Adipocyte (in vitro differentiated cells): ENCODE results near the gene OBSCN.

Source experiments
- DNase-seq: peaks from one replicate; pipeline ENCODE4 v3.0.0-alpha.2; 2015; ENCODE audit warnings: low read depth
- H3K27me3 ChIP-seq: replicated peaks from 2 replicates; pipeline ENCODE4 v1.7.0; 2013; ENCODE audit warnings: mild to moderate bottlenecking, low read length, moderate library complexity; ENCODE audit not compliant: control insufficient read depth, insufficient read depth
- H3K36me3 ChIP-seq: 2 replicates; pipeline ENCODE4 v1.7.0; 2013; ENCODE audit warnings: low read length, mild to moderate bottlenecking, moderate library complexity; ENCODE audit not compliant: control insufficient read depth, insufficient read depth, severe bottlenecking
- H3K4me1 ChIP-seq: 2 replicates; pipeline ENCODE4 v1.7.0; 2013; ENCODE audit warnings: mild to moderate bottlenecking, low read length, moderate library complexity; ENCODE audit not compliant: control insufficient read depth, insufficient read depth
- H3K4me3 ChIP-seq: 2 replicates; pipeline ENCODE4 v1.7.0; 2013; ENCODE audit warnings: mild to moderate bottlenecking, low read length, moderate library complexity
- H3K9ac ChIP-seq: 2 replicates; pipeline ENCODE4 v1.7.0; 2013; ENCODE audit warnings: mild to moderate bottlenecking, low read length, moderate library complexity
- H3K9me3 ChIP-seq: 2 replicates; pipeline ENCODE4 v1.7.0; 2013; ENCODE audit warnings: mild to moderate bottlenecking, low read length, moderate library complexity; ENCODE audit not compliant: control insufficient read depth

Gene OBSCN

GRCh38 chr1:228360533-228361313, 152.9 kb downstream of the OBSCN start:
- Histone ChIP-seq H3K27me3 (peaks cover 16% of the 10 kb centered on the region), H3K4me3 (no peak overlapping the region), H3K9ac (no peak overlapping the region), H3K4me1 (no peaks in the 10 kb centered on the region), H3K36me3 (no peaks in the 10 kb centered on the region), H3K9me3 (no peaks in the 10 kb centered on the region)
- DNase-seq = no peak

GRCh38 chr1:228361314-228362140, 153.7 kb downstream of the OBSCN start:
- DNase-seq = no peak
- Histone ChIP-seq H3K4me1 (no peaks in the 10 kb centered on the region), H3K9me3 (no peaks in the 10 kb centered on the region), H3K4me3 (no peak overlapping the region), H3K9ac (no peak overlapping the region), H3K36me3 (no peaks in the 10 kb centered on the region), H3K27me3 (peaks cover 17% of the 10 kb centered on the region)

GRCh38 chr1:228362141-228362883, 154.5 kb downstream of the OBSCN start:
- Histone ChIP-seq H3K9ac (no peak overlapping the region), H3K9me3 (no peaks in the 10 kb centered on the region), H3K36me3 (no peaks in the 10 kb centered on the region), H3K27me3 (peaks cover 25% of the 10 kb centered on the region), H3K4me3 (no peak overlapping the region), H3K4me1 (no peaks in the 10 kb centered on the region)
- DNase-seq = no peak

- no peak overlapping the region for H3K9ac ChIP-seq
- H3K9me3 ChIP-seq = no peaks in the 10 kb centered on the region
- DNase-seq = no peak
- H3K4me1 ChIP-seq = no peaks in the 10 kb centered on the region
- H3K36me3 ChIP-seq = no peaks in the 10 kb centered on the region
- peaks cover 32% of the 10 kb centered on the region for H3K27me3 ChIP-seq
- no peak overlapping the region for H3K4me3 ChIP-seq
These were observed 155.1 kb downstream of the OBSCN start for GRCh38 chr1:228362884-228363450.

- no peak for DNase-seq
- H3K9me3 ChIP-seq = no peaks in the 10 kb centered on the region
- H3K9ac ChIP-seq = no peak overlapping the region
- H3K4me3 ChIP-seq = no peak overlapping the region
- no peaks in the 10 kb centered on the region for H3K4me1 ChIP-seq
- no peaks in the 10 kb centered on the region for H3K36me3 ChIP-seq
- H3K27me3 ChIP-seq = peaks cover 36% of the 10 kb centered on the region
These were observed 155.8 kb downstream of the OBSCN start for GRCh38 chr1:228363686-228364067.

GRCh38 chr1:228364068-228364705, 156.3 kb downstream of the OBSCN start:
- Histone ChIP-seq H3K36me3 (no peaks in the 10 kb centered on the region), H3K4me3 (no peak overlapping the region), H3K27me3 (peaks cover 40% of the 10 kb centered on the region), H3K4me1 (no peaks in the 10 kb centered on the region), H3K9me3 (no peaks in the 10 kb centered on the region), H3K9ac (no peak overlapping the region)
- DNase-seq = no peak

GRCh38 chr1:228364706-228365213, 156.9 kb downstream of the OBSCN start:
- Histone ChIP-seq H3K9ac (no peak overlapping the region), H3K4me1 (no peaks in the 10 kb centered on the region), H3K9me3 (no peaks in the 10 kb centered on the region), H3K36me3 (no peaks in the 10 kb centered on the region), H3K4me3 (no peak overlapping the region), H3K27me3 (peaks cover 45% of the 10 kb centered on the region)
- no peak for DNase-seq

- H3K36me3 ChIP-seq = no peaks in the 10 kb centered on the region
- H3K4me1 ChIP-seq = no peaks in the 10 kb centered on the region
- H3K9me3 ChIP-seq = no peaks in the 10 kb centered on the region
- H3K4me3 ChIP-seq = no peak overlapping the region
- peaks cover 52% of the 10 kb centered on the region for H3K27me3 ChIP-seq
- H3K9ac ChIP-seq = no peak overlapping the region
- no peak for DNase-seq
These were observed 157.6 kb downstream of the OBSCN start for GRCh38 chr1:228365271-228366061.

GRCh38 chr1:228366062-228366865, 158.4 kb downstream of the OBSCN start:
- Histone ChIP-seq H3K4me3 (no peak overlapping the region), H3K36me3 (no peaks in the 10 kb centered on the region), H3K4me1 (no peaks in the 10 kb centered on the region), H3K27me3 (peaks cover 56% of the 10 kb centered on the region), H3K9ac (no peak overlapping the region), H3K9me3 (no peaks in the 10 kb centered on the region)
- DNase-seq = no peak
